ENCODE measurements around the gene NCAPD2.

The NCAPD2 gene, protein sequence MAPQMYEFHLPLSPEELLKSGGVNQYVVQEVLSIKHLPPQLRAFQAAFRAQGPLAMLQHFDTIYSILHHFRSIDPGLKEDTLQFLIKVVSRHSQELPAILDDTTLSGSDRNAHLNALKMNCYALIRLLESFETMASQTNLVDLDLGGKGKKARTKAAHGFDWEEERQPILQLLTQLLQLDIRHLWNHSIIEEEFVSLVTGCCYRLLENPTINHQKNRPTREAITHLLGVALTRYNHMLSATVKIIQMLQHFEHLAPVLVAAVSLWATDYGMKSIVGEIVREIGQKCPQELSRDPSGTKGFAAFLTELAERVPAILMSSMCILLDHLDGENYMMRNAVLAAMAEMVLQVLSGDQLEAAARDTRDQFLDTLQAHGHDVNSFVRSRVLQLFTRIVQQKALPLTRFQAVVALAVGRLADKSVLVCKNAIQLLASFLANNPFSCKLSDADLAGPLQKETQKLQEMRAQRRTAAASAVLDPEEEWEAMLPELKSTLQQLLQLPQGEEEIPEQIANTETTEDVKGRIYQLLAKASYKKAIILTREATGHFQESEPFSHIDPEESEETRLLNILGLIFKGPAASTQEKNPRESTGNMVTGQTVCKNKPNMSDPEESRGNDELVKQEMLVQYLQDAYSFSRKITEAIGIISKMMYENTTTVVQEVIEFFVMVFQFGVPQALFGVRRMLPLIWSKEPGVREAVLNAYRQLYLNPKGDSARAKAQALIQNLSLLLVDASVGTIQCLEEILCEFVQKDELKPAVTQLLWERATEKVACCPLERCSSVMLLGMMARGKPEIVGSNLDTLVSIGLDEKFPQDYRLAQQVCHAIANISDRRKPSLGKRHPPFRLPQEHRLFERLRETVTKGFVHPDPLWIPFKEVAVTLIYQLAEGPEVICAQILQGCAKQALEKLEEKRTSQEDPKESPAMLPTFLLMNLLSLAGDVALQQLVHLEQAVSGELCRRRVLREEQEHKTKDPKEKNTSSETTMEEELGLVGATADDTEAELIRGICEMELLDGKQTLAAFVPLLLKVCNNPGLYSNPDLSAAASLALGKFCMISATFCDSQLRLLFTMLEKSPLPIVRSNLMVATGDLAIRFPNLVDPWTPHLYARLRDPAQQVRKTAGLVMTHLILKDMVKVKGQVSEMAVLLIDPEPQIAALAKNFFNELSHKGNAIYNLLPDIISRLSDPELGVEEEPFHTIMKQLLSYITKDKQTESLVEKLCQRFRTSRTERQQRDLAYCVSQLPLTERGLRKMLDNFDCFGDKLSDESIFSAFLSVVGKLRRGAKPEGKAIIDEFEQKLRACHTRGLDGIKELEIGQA (N-terminal part only)

DNA sequence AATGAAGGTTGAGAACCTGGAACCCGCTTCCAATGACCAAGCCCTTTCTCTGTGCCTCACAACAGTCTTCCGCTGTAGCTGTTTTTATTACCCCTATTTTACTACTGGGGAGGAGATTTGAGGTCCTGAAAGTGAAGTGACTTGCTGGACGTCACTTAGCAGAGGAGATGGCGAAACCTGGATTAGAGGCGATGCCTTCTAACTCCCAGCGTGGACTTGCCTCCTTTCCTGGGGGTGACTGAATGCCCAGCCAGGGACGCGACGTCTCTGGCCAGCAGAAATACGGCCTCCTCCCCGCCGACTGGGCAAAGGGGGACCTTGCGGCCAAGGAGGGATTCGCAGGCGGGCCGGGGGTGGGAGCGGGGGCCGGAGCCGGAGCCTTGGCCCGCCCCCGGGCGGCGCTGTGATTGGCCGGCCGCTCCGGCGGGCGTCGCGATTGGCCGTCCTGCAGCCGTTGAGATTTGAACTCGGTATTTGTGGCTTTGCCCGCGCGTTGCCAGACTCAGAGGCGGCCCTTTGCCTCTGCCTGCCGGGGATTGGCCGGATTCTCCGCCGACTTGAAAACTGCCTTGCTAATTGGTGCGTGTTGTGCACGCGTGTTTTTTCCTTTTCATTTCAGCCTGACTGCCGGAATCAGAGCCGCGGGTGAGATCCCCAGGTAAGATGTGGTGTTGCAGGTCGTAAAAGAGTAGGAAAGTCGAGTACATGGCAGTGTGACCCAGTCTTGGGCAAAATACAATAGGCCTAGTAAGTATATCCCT, at the start of gene NCAPD2:
Gene NCAPD2 (plus strand): TSS at position 606 of the 761 bp plus-strand sequence. CDS start 997 bp downstream, outside the sequence.
- peak; percentile 76 to 87 for DNase-seq

DNA sequence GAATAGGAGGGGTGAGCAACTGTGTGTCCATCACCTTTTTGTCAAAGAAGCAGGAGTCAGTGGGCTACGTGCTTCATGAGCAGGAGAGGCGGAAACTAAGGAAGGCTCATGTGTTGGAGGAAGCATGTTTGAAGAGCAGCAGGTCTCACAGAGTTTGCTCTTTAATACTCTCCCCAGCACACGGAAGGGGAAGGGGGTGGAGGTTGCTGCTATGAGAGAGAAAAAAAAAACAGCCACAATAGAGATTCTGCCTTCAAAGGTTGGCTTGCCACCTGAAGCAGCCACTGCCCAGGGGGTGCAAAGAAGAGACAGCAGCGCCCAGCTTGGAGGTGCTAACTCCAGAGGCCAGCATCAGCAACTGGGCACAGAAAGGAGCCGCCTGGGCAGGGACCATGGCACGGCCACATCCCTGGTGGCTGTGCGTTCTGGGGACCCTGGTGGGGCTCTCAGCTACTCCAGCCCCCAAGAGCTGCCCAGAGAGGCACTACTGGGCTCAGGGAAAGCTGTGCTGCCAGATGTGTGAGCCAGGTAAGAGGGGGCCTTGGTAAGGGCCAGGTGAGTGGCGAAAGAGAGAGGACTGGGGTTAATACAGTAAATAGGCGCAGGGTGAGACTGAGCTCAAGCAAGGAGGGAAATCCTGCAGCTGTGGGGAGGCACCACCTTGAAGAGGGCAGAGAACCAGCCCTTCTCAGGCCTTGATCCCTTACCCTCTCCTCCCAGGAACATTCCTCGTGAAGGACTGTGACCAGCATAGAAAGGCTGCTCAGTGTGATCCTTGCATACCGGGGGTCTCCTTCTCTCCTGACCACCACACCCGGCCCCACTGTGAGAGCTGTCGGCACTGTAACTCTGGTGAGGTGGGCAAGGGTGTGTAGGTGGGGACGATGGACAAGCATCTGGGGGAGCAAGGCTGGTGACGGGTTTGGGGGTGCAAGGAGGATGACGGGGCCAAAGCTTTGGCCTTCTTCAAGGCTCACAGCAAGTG, 48.9 kb upstream of the NCAPD2 start, which contains the start of gene CD27:
Gene CD27 (plus strand): TSS at position 252 of the 985 bp plus-strand sequence. CDS start 141 bp downstream, at position 393.
- no peak for DNase-seq

DNA sequence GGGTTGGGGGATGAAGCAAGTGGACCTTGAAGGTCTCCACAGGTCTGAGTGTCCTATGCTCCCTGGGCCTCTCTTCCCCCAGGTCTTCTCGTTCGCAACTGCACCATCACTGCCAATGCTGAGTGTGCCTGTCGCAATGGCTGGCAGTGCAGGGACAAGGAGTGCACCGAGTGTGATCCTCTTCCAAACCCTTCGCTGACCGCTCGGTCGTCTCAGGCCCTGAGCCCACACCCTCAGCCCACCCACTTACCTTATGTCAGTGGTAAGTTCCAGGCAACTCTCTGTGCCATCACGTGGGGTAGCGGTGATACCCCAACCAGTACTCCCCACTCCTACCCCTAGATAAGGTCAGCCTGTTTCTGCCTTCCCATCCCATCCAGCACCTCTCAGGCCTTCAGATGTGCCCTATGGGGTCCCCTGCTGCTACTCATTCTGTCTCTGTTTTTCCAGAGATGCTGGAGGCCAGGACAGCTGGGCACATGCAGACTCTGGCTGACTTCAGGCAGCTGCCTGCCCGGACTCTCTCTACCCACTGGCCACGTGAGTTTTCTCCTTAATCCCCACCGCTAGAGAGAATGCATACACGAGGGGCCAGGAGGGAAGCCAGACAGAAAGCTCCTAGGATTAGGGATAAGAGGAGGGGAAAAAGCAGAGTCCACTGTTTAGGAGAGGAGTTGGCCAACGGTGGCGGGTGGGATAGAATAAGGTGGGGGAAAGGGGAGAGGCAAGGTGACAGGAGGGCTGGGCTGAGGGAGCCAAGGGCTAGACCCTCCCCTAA, 43.6 kb upstream of the NCAPD2 start:
- no peak for DNase-seq

DNA sequence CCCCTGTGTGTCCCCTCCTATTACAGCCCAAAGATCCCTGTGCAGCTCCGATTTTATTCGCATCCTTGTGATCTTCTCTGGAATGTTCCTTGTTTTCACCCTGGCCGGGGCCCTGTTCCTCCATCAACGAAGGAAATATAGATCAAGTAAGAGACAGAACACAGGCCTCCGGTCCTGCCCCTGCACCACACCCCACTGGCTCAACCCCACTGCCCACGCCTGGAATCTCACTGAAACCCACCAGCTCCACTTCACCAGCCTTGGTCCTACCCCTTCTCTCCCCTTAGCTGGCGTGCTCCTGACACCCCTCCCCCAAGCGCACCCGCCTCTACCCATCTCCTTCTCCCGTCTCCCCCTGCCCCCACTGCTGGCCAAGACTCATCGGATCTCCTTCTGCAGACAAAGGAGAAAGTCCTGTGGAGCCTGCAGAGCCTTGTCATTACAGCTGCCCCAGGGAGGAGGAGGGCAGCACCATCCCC, 43.0 kb upstream of the NCAPD2 start:
- DNase-seq = no peak

DNA sequence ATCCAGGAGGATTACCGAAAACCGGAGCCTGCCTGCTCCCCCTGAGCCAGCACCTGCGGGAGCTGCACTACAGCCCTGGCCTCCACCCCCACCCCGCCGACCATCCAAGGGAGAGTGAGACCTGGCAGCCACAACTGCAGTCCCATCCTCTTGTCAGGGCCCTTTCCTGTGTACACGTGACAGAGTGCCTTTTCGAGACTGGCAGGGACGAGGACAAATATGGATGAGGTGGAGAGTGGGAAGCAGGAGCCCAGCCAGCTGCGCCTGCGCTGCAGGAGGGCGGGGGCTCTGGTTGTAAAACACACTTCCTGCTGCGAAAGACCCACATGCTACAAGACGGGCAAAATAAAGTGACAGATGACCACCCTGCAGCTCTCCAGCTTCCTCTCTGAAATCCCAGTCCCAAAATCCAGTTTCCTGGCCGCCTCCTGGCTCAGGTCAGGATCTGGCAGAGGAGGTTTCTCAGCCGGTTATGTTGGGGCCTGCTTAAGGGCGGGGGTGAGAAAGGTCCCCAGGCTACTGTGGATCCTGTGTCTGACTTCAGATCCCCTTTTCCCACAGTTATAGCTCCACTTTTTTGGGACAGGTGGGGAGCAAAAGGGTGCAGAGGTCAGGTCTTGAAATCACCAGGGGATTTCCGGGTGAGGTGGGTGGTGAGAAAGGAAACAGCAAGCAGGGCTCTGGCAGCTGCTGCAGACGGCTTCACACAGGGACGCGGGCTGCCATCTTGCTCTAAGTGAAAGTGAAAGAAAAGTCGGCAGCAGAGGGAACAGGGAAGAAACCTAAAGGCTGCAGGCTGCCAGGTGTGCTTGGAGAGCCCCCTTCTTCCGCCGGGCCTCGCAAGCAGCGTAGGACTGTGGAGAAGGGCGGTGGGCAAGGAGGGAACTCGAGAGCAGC, 42.3 kb upstream of the NCAPD2 start, which contains the start of gene TAPBPL:
Gene TAPBPL (plus strand): TSS at position 695 of the 897 bp plus-strand sequence. CDS start 207 bp downstream, outside the sequence.
- DNase-seq = peak; percentile 71 to 80

DNA sequence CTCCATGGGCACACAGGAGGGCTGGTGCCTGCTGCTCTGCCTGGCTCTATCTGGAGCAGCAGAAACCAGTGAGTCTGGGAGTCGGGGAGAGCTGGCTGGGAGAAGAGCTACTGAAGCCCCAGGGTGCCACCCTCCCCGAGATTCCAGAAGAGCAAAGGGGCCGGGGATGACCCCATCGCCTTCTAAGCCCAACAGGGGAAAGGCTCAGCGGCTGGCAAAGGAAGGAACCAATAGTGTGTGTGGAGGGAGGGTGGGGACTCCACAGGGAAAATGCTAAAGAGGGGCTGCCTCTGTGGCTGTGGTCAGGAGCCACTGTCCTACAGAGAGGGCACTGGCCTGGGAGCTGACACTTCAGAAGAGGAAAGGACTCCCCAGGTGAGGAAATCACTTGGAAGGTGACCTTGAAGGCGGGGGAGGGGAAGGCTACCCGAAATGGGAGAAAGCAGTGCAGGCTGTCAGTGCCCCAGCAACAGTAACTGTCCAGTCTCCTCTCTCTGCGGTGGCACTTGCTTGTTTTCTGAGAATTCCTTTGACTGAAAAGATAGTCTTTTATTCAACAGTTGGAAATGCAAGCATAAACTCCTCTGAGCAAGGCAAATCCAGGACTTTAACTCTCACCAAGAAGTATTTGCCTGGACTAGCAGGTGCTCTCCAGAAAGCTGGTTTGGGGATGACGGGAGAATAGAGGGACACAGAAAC, 41.5 kb upstream of the NCAPD2 start:
- DNase-seq = no peak

DNA sequence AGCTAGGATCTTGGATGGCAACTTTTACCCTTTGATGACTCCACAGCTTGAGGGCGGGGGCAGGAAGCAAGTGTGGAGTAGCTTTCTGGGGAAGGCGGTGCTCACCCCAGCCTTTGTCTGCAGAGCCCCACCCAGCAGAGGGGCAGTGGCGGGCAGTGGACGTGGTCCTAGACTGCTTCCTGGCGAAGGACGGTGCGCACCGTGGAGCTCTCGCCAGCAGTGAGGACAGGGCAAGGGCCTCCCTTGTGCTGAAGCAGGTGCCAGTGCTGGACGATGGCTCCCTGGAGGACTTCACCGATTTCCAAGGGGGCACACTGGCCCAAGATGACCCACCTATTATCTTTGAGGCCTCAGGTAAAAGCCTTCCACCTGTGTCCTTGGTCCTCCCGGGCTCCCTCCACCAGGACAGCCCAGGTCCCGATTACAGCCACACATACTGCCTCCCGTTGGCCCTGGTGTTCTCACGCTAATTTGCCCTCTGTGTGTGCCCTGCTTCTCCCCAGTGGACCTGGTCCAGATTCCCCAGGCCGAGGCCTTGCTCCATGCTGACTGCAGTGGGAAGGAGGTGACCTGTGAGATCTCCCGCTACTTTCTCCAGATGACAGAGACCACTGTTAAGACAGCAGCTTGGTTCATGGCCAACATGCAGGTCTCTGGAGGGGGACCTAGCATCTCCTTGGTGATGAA, 40.8 kb upstream of the NCAPD2 start:
- DNase-seq = peak in 1 of 2 experiments; percentile 11

DNA sequence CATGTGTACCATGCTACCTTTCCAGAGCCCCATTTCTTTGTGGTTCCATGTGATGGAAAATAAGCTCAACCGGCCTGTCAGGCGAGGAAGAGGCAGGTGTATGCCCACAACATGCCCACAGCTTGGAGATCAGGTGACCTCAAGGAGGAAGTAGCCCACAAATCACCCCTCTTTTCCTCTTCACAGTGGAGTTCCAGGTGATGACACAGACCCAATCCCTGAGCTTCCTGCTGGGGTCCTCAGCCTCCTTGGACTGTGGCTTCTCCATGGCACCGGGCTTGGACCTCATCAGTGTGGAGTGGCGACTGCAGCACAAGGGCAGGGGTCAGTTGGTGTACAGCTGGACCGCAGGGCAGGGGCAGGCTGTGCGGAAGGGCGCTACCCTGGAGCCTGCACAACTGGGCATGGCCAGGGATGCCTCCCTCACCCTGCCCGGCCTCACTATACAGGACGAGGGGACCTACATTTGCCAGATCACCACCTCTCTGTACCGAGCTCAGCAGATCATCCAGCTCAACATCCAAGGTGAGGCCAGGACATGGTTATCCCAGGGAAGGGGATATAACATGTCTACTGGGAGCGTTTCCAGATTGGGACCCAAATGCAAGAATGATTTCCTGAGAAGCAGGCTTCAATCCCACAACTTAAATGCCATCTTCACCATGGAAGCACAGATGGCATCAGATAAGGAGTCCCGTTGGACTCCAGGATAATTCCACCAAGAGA, 36.5 kb upstream of the NCAPD2 start:
- DNase-seq = no peak

DNA sequence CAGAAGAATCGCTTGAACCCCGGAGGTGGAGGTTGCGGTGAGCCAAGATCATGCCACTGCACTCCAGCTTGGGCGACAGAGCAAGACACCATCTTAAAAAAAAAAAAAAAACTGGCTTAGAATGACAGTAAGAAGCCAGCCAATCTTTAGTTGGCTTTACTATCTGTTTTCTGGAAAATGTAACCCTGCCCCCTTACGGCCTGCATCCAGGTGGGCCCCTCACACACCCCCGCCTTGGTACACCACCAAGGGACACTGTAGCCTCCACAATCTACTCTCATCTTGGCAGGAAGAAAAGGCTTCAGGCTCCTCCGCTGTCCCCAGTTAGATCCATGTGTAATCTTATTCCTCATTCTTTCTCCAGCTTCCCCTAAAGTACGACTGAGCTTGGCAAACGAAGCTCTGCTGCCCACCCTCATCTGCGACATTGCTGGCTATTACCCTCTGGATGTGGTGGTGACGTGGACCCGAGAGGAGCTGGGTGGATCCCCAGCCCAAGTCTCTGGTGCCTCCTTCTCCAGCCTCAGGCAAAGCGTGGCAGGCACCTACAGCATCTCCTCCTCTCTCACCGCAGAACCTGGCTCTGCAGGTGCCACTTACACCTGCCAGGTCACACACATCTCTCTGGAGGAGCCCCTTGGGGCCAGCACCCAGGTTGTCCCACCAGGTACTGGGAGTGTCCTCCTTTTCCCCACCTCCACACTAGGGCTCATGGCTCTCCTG, 35.5 kb upstream of the NCAPD2 start:
- no peak for DNase-seq

DNA sequence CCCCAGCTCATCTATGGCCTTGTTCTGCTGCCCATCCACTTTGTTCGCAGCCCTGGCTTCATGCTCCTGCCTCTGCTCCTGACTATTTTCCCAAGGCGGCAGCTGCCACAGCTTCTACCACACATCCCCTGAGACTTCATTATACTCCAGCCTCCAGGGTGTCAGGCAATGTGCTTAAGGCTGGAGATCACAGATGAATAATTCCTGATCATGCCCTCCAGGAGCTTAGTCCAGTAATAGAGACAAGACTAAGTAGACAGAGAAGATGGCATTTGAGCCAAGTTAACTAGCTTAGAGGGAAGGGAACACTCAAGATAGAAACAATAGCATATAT, 34.9 kb upstream of the NCAPD2 start:
- no peak for DNase-seq

DNA sequence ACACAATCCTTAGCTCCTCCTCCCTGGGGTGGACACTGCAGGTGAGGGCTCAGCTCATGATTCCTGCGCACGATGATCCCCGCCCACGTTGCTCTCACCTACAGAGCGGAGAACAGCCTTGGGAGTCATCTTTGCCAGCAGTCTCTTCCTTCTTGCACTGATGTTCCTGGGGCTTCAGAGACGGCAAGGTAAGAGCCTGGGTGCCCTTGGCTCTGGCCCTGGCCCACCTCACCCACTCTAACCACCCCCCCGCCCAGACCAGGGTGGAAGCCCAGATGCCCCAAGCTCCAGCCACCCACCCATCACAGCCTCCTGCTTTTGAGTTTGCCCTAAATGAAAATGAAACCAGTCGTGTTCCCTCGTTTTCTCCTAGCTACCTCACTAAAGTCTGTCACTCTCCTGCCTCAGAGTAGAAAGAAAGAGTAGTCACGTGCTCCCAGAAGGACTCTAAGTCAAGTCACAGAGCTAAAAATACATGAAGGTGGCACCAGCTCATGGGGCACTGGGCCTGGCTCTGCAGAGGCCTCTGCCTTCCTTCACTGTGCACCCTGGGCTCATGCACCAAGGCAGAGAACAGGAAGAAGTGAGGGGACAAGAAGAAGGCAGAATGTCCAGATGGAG, 33.0 kb upstream of the NCAPD2 start:
- DNase-seq = no peak

DNA sequence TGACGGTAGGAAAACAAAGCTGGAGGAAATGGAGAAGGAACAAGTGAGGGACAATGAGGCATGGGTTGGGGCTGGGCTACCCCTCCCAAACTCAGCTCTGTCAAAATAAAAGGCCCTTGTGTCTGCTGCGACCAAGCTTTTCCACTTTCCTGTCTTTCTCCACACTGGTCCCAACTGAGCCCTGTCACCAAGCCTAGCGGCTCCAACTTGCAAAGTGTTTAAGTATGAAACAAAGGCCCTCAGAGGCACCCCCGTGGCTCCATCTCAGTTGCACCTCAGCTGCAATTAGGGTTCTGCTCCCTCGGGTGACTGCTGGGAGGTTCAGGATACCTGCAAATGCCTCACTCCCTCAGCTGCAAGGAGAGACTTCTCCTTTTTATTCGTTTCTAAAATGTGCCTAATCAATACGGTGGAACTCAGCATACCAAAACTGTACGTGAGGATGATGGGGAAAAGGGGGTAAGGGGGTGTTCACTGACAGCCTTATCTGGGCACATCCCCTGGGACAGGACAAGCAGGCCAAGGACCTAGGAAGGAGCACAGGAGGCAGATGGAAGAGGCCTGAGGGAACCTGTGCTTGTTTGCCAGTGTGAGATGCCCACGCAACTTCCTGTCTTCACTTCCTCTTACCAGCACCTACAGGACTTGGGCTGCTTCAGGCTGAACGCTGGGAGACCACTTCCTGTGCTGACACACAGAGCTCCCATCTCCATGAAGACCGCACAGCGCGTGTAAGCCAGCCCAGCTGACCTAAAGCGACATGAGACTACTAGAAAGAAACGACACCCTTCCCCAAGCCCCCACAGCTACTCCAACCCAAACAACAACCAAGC, 32.3 kb upstream of the NCAPD2 start:
- DNase-seq = no peak

DNA sequence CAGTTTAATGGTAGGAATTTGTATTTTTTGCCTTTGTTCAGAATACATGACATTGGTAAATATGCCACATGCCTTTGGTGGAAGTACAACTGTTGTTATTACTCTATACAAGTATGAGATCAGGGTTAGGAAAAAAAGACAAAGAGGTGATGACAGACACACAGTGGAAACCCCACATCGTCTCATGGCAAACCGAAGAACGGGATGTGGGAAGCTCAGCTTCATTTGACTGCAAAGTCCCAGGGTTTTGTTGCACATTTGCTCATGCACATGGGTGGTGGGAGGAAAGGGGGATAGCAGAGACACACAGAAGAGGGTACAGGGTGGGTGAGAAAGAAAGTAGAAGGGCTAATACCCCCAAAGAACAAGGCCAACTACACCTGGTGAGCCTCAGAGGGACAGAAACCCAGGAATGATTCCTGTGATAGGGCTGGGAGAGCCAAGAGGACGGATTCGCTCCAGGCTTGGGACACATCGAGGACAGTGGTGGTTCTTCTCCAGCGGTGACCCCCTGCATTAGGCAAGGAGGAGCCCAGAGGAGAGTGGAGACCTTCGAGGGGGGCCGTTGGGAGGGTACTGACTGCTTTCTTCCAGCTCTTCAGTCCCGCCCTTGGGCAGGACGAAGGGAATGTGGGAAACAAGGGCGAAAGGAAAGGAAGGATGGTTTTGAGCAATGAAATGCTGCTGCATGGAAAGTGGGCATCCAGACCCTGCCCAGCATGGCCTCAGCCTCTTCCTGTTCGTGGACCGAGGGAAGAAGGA, 31.5 kb upstream of the NCAPD2 start:
- DNase-seq = no peak

DNA sequence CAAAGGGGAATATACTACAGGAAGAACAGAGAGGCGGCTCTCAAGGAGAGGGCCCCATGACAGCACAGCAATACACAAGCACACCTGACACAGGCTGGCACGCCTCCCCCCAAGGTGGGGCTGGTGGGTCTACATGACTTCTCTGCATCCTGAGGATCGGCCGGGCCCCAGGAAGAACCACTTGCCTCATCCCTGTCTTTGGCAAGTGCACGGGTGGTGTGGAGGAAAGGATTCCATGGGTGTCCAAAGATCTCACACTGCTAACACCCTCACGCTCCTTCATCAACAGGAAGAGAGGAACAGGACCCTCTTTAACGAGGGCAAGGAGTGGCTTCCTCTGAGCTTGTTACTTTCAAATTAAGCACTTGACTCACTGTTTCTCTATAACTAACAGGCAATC, 30.7 kb upstream of the NCAPD2 start:
- no peak for DNase-seq

All from SHP77 (cell line).